ENCODE measurements around the gene FBP2.
"Not testable (repeated sequence)": the region's sequence is repeated elsewhere in the genome, so short reads cannot be mapped to it uniquely, and the experiment has no call there.

FBP2 gene

GRCh38 chr9:94557376-94557775 lies 36.2 kb downstream of the FBP2 start:
- no peak for DNase-seq

GRCh38 chr9:94554439-94555331 lies 38.9 kb downstream of the FBP2 start, which contains the start of gene PCAT7:
Gene PCAT7 (plus strand): TSS chr9:94555083.
- DNase-seq: no peak

GRCh38 chr9:94554078-94554438 lies 39.6 kb downstream of the FBP2 start:
- no peak for DNase-seq

GRCh38 chr9:94553029-94553938 lies 40.3 kb downstream of the FBP2 start:
- DNase-seq: no peak

- DNase-seq: no peak
Measured at GRCh38 chr9:94545940-94546339, 47.7 kb downstream of the FBP2 start.

- DNase-seq: not testable (repeated sequence)
Measured at GRCh38 chr9:94544335-94544734, 49.3 kb downstream of the FBP2 start.

- DNase-seq: no peak
Measured at GRCh38 chr9:94538908-94539307, 54.7 kb downstream of the FBP2 start.

GRCh38 chr9:94534901-94535300 lies 58.7 kb downstream of the FBP2 start:
- DNase-seq: no peak

GRCh38 chr9:94533601-94534000 lies 60.0 kb downstream of the FBP2 start:
- no peak for DNase-seq

- no peak for DNase-seq
Measured at GRCh38 chr9:94533155-94533554, 60.5 kb downstream of the FBP2 start.

- DNase-seq: no peak
Measured at GRCh38 chr9:94528886-94529285, 64.7 kb downstream of the FBP2 start.

GRCh38 chr9:94526951-94527350 lies 66.7 kb downstream of the FBP2 start:
- no peak for DNase-seq

- DNase-seq: no peak
Measured at GRCh38 chr9:94526271-94526670, 67.4 kb downstream of the FBP2 start.

- no peak for DNase-seq
Measured at GRCh38 chr9:94525396-94526035, 68.1 kb downstream of the FBP2 start.

- no peak for DNase-seq
Measured at GRCh38 chr9:94517254-94517653, 76.4 kb downstream of the FBP2 start.

GRCh38 chr9:94514722-94515121 lies 78.9 kb downstream of the FBP2 start:
- DNase-seq: no peak

- DNase-seq: no peak
Measured at GRCh38 chr9:94511955-94512265, 81.7 kb downstream of the FBP2 start.

GRCh38 chr9:94511134-94511954 lies 82.3 kb downstream of the FBP2 start:
- DNase-seq: no peak
